ENCODE results near the gene POLH.

DNA sequence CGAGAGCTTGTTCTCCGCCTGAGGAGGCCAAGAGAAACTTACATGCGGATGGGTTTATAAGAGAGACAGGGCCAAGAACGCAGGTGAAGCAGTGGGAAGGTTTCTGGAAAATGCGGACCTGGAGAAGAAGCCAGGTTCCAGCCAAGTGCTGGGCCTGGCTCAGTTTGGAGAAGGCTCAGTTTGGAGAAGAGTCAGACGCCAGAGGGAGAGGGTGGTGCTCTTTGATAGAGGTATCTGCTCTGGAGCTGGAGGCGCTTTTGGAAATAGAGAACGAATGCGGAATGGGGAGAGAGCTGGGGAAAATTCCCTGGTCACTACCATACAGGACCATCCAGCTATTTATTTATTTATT lies 69.6 kb downstream of the POLH start:
- TF ChIP-seq, protein P1, sequence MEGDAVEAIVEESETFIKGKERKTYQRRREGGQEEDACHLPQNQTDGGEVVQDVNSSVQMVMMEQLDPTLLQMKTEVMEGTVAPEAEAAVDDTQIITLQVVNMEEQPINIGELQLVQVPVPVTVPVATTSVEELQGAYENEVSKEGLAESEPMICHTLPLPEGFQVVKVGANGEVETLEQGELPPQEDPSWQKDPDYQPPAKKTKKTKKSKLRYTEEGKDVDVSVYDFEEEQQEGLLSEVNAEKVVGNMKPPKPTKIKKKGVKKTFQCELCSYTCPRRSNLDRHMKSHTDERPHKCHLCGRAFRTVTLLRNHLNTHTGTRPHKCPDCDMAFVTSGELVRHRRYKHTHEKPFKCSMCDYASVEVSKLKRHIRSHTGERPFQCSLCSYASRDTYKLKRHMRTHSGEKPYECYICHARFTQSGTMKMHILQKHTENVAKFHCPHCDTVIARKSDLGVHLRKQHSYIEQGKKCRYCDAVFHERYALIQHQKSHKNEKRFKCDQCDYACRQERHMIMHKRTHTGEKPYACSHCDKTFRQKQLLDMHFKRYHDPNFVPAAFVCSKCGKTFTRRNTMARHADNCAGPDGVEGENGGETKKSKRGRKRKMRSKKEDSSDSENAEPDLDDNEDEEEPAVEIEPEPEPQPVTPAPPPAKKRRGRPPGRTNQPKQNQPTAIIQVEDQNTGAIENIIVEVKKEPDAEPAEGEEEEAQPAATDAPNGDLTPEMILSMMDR (conservative IDR thresholded peaks at IDR 0.05) = no peak
- TF ChIP-seq EZH2 (IDR thresholded peaks at IDR 0.05; ENCODE audit: low read depth) = no peak
